HepG2 (cell line): ENCODE data around the gene RGS7.

Source experiments
- HOXA7 ChIP-seq: sonication (generic); formaldehyde crosslinking; IDR thresholded peaks from 2 replicates; pipeline ENCODE4 v1.8.1; 2022; ENCODE audit warnings: mild to moderate bottlenecking, missing genetic modification reagents, moderate library complexity
- KAT2B ChIP-seq: fragments of 150-350 bp; IDR thresholded peaks from 2 replicates; pipeline ENCODE4 v1.6.1; 2014; ENCODE audit warnings: low read depth, low read length, borderline replicate concordance

DNA sequence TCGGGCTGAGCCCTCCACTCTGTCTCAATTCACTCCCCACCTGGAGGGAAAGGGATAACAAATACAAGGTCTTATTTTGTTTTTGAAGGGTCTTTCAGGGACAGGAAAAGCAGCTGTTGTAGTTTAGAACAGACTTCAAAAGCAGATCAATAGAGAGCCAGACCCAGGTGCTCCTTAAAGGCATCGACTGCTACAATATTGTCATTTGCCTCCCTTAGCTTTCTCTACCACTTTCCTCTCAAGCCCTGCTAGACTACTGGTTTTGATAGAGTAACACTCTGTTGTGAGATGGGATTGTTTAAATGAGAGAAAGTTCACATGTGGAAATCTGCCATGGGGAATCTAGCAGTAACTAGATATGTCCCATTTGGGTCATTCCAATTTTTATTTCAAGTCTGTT, 24.0 kb downstream of the RGS7 start:
- TF ChIP-seq HOXA7 = no peak
- no peak for TF ChIP-seq KAT2B
